ENCODE results near the gene ZFYVE1.
"Not testable (repeated sequence)": the region's sequence is repeated elsewhere in the genome, so short reads cannot be mapped to it uniquely, and the experiment has no call there.

ZFYVE1 gene

GRCh38 chr14:72957213-72957612 lies 69.7 kb downstream of the ZFYVE1 start:
- DNase-seq: no peak

GRCh38 chr14:72956741-72957140 lies 70.2 kb downstream of the ZFYVE1 start:
- DNase-seq: not testable (repeated sequence)

DNA sequence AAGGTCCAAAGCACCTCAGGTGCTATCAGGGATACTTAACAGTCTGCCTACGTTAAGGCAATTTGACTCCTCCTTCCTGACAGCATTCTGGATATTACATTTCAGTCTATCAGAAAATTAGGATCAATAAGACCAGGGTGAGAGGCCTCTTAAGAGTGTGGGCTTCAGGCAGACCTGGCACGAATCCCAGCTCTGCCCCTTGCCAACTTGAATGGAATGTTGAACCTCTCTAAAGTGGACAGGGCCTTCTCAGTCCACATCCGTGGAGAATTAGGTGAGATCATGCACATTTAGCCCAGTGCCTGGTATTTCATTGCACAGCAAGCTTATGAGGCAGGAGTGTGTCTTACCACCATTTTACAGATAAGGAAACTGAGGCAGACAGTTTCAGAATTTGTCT lies 74.7 kb downstream of the ZFYVE1 start:
- DNase-seq: no peak

- DNase-seq: peak; percentile 64 to 86 (median 76)
Observed at GRCh38 chr14:72948481-72949138, 78.3 kb downstream of the ZFYVE1 start.

- no peak for DNase-seq
Observed at GRCh38 chr14:72947366-72948160, 79.3 kb downstream of the ZFYVE1 start.

DNA sequence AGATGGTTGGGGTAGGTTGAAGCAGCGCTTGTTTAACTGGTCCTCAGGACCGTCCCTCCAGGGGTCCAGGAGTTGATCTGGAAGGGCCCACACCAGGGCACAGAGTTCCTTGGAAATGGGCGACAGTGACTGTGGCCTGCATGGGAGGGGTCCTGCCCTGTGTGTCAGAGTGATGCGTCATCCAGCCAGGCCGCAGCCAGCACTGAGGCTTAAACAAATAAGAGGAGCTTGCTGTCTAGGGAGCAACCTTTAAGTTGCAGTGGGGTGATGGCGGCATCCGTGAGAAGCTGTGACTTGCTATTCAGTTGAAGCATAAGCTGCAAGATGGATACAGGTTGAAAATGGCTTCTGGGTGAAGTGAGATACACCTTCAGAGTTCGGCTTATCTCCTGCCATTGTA lies 80.4 kb downstream of the ZFYVE1 start:
- no peak for DNase-seq

- peak in 3 of 4 experiments; percentile 39 to 69 (median 48) for DNase-seq
Observed at GRCh38 chr14:72945356-72946027, 81.4 kb downstream of the ZFYVE1 start.

GRCh38 chr14:72943876-72944430 lies 83.0 kb downstream of the ZFYVE1 start:
- DNase-seq: no peak

DNA sequence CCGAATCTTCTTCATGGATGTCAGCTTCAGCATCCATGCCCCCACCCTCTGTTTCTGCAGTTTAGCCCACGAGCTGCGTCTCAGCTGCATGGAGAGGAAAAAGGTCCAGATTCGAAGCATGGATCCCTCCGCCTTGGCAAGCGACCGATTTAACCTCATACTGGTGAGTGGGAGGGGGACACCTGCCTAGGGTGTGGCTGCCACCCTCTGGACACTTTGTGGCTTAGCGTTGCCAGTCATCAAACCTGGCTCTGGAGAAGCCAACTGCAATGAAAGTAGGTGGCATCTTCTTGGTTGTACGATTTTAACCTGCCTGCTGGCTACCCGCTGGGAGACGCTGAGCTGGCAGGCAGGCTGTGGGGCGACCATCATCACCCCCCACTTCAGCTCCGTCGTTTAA lies 84.0 kb downstream of the ZFYVE1 start:
- no peak for DNase-seq

- no peak for DNase-seq
Observed at GRCh38 chr14:72941286-72941985, 85.5 kb downstream of the ZFYVE1 start.

DNA sequence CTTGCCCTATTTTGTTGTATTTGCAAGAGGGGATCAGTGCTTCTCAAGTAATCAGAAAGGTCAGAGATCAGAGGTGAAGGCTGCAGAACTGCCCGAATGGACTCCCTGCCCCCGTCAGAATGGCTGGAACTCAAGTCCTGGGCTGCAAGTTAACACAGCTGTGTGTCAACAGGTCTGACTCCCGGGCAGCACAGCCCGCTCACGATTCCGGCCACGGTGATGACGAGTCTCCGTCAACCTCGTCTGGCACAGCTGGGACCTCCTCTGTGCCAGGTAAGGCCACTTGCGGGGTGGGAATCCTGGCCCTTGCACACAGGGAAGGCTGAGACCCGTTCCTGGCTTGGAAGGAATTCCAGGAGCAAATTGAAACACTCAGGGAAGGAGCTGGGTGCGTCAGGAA lies 87.3 kb downstream of the ZFYVE1 start:
- no peak for DNase-seq

- no peak for DNase-seq
Observed at GRCh38 chr14:72932893-72933292, 94.0 kb downstream of the ZFYVE1 start.

DNA sequence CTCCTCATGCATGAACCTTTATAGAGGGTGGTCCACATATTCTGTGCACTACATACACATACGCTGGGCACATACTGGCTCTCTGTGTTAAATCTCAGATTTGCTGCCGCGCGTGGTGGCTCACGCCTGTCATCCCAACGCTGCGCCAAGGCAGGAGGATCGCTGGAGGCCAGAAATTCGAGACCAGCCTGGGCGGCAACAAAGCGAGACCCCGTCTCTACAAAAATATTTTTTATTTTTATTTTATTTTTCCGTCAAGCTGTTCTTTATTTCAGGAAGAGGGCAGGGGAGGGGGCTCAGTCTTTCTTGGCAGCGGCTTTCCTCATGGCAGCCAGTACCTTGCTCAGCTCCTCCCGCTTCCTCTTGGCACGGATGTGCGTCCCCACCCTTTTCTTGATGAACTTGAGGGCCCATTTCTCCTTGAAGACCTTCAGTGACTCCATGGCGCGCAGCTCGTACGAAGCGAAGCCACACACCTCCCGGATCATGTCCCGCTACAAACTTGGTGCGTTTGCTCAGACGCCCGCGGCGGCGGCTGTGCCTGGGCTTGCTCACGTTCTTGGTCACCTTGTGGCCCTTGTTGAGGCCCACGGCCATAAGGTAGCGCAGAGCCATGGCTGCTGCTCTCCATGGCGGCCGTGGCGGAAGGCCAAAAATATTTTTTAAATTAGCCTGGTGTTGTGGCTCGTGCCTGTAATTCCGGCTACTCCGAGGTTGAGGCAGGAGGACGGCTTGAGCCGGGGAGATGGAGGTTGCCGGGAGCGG lies 97.4 kb downstream of the ZFYVE1 start:
- DNase-seq: no peak

- DNase-seq: no peak
Observed at GRCh38 chr14:72928872-72929271, 98.0 kb downstream of the ZFYVE1 start.

DNA sequence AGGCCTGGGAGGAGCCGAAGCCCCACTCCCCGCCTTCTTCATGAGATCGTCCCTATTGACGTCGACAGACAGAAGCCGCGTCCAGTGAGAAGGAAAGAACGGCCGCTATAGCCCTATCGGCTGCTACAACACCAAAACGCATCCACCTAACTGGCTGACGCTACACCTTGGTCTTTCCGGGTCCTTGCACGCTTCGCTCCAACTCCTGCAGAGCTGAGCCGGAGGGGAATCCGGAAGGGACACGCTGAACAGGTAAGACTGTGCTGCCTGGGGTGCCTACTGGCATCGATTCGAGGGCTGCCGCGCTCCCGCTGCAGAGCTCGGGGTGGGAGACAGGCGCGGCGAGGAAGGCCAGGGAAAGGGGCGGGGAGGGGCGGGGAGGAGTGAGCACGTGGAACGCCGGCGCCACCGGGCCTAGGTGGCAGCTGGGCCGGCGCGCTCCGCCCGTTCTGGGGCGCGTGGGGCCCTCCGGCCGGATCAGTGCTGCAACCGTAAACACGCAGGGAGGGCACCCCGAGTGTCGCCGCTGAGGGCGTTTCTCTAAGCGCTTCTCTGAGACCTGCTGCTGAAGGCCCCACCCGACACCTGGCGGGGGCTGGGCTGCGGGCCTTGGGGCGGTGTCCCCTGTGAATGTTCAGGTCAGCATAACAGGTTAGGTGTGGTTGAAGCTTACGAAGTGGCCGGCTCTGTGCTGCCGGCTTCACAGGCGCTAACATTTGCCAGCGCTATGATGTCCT lies 100.4 kb downstream of the ZFYVE1 start, which contains the start of gene DCAF4:
Gene DCAF4, plus strand, starts transcription at position 173 of the 737 bp plus-strand sequence. CDS start 11,515 bp downstream, outside the sequence.
- DNase-seq: peak; percentile 97 to 99 (median 98)

GRCh38 chr14:72925815-72926291 lies 101.1 kb downstream of the ZFYVE1 start:
- DNase-seq: no peak

GRCh38 chr14:72925171-72925759 lies 101.6 kb downstream of the ZFYVE1 start:
- DNase-seq: no peak

DNA sequence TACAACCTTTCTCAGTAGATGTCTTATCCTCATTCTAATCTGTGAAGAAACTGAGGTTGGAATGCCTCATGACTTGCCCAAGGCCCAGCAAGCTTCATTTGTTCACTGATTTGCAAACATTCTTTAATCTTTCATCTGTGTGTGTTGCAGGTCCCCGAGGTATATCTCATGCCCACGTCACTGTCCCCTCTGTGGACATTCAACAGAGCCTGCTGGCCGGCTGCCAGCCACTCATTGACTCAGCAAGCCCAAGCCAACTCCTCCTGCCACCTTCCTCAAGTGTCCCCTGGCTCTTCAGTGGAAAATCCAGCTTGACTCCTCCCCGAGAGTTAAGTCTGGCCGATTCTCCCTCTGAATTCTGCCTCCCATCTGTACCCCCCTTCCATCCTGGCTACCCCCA lies 102.6 kb downstream of the ZFYVE1 start:
- DNase-seq: no peak

DNA sequence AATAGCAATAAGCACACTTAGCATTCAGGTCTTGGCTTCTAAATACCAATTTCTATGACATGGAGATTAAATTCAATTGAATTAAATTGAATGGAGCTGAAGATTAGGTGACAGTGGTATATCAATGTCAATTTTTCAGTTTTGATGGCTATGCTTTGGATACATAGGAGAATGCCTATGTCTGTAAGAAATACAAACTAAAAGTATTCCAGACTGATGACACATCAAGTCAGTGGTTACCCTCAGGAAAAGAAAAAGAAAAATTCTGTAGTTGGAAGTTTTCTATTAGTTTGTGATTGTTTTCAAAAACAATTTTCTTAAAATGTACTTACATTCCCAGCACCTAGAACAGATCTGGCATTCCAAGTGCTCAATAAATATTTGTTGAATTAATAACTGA lies 105.5 kb downstream of the ZFYVE1 start:
- DNase-seq: no peak

- DNase-seq: no peak
Observed at GRCh38 chr14:72920008-72920407, 106.9 kb downstream of the ZFYVE1 start.
